HL-60/S4 treated with phorbol 12-myristate 13-acetate at 8.2 ng/mL for 4 days and 3 days (cell line): ENCODE measurements around the gene ABHD13.
"Not testable (repeated sequence)": the region's sequence is repeated elsewhere in the genome, so short reads cannot be mapped to it uniquely, and the experiment has no call there.

Source experiments
- in situ Hi-C: fragments of 300-500 bp; cut with MboI; formaldehyde crosslinking; loops from 2 replicates; pipeline ENCODE4 v1.15.0; 2022; ENCODE audit warnings: low sequenced_read_pairs

Gene ABHD13

GRCh38 chr13:108223687-108224503 lies 5.7 kb downstream of the ABHD13 start:
- in situ Hi-C loops = no loop called here

- in situ Hi-C loops = no loop called here
Measured at GRCh38 chr13:108225440-108225839, 7.2 kb downstream of the ABHD13 start.

- in situ Hi-C loops = no loop called here
Measured at GRCh38 chr13:108226184-108226583, 8.0 kb downstream of the ABHD13 start.

GRCh38 chr13:108227651-108228272 lies 9.6 kb downstream of the ABHD13 start:
- in situ Hi-C loops = no loop called here

GRCh38 chr13:108230377-108230776 lies 12.2 kb downstream of the ABHD13 start:
- in situ Hi-C loops = no loop called here

GRCh38 chr13:108249150-108249549 lies 31.0 kb downstream of the ABHD13 start:
- in situ Hi-C loops = no loop called here

- in situ Hi-C loops = no loop called here
Measured at GRCh38 chr13:108257248-108257647, 39.1 kb downstream of the ABHD13 start.

- in situ Hi-C loops = no loop called here
Measured at GRCh38 chr13:108263621-108264355, 45.6 kb downstream of the ABHD13 start.

- in situ Hi-C loops = no loop called here
Measured at GRCh38 chr13:108266321-108266990, 48.3 kb downstream of the ABHD13 start.

- in situ Hi-C loops = no loop called here
Measured at GRCh38 chr13:108267347-108267746, 49.2 kb downstream of the ABHD13 start.

GRCh38 chr13:108267855-108268254 lies 49.7 kb downstream of the ABHD13 start:
- in situ Hi-C loops = not testable (repeated sequence)

GRCh38 chr13:108268466-108269112 lies 50.4 kb downstream of the ABHD13 start:
- in situ Hi-C loops = no loop called here

GRCh38 chr13:108269601-108270328 lies 51.6 kb downstream of the ABHD13 start, which contains the start of gene TNFSF13B:
TSS of gene TNFSF13B (plus strand) at chr13:108269718. CDS start at chr13:108269896, 178 bp downstream.
- in situ Hi-C loops = no loop called here

- in situ Hi-C loops = no loop called here
Measured at GRCh38 chr13:108270442-108270841, 52.2 kb downstream of the ABHD13 start.

- in situ Hi-C loops = no loop called here
Measured at GRCh38 chr13:108272333-108272732, 54.1 kb downstream of the ABHD13 start.

- in situ Hi-C loops = no loop called here
Measured at GRCh38 chr13:108273429-108274118, 55.4 kb downstream of the ABHD13 start.

GRCh38 chr13:108274718-108275117 lies 56.5 kb downstream of the ABHD13 start:
- in situ Hi-C loops = no loop called here

GRCh38 chr13:108276060-108276459 lies 57.9 kb downstream of the ABHD13 start:
- in situ Hi-C loops = no loop called here

- in situ Hi-C loops = no loop called here
Measured at GRCh38 chr13:108278466-108278865, 60.3 kb downstream of the ABHD13 start.
